GM12878 (cell line): Measurements from ENCODE around the gene NOL12. TPM values are rescaled to one million over a fixed set of nuclear protein-coding genes. Genes with fewer than 3 reads are reported as not detected.

Experiments used
- BCLAF1 ChIP-seq: fragments of 450-650 bp; IDR thresholded peaks from 2 replicates; pipeline ENCODE4 v1.6.1; 2017; ENCODE audit warnings: antibody characterized with exemption, mild to moderate bottlenecking, moderate library complexity
- BRCA1 ChIP-seq: IDR thresholded peaks from 2 replicates; pipeline ENCODE4 v1.6.1; 2011; ENCODE audit warnings: low read depth, low read length, improper control_type of control experiment
- DPF2 ChIP-seq: fragments of 450-650 bp; IDR thresholded peaks from 2 replicates; pipeline ENCODE4 v1.6.1; 2017; ENCODE audit warnings: mild to moderate bottlenecking
- E4F1 ChIP-seq: fragments of 450-650 bp; IDR thresholded peaks from 2 replicates; pipeline ENCODE4 v1.6.1; 2018; ENCODE audit warnings: borderline replicate concordance, mild to moderate bottlenecking; ENCODE audit not compliant: partially characterized antibody
- GATAD2B ChIP-seq: fragments of 450-650 bp; conservative IDR thresholded peaks from 2 replicates; pipeline ENCODE4 v1.6.1; 2017; ENCODE audit warnings: low read depth, mild to moderate bottlenecking, moderate library complexity
- LARP7 ChIP-seq: fragments of 450-650 bp; IDR thresholded peaks from 2 replicates; pipeline ENCODE4 v1.6.1; 2017; ENCODE audit warnings: mild to moderate bottlenecking
- MEF2B ChIP-seq: fragments of 450-650 bp; IDR thresholded peaks from 2 replicates; pipeline ENCODE4 v1.6.1; 2018; ENCODE audit warnings: mild to moderate bottlenecking, moderate library complexity; ENCODE audit not compliant: partially characterized antibody, poor library complexity, severe bottlenecking
- MXI1 ChIP-seq: fragments of 150-350 bp; IDR thresholded peaks from 2 replicates; pipeline ENCODE4 v1.6.1; 2011; ENCODE audit warnings: low read depth, mild to moderate bottlenecking, inconsistent platforms, low read length, improper control_type of control experiment
- NFXL1 ChIP-seq: fragments of 450-650 bp; IDR thresholded peaks from 2 replicates; pipeline ENCODE4 v1.6.1; 2017; ENCODE audit warnings: antibody characterized with exemption, mild to moderate bottlenecking, borderline replicate concordance
- NFYA ChIP-seq: IDR thresholded peaks from 2 replicates; pipeline ENCODE4 v1.6.1; 2011; ENCODE audit warnings: low read depth, mild to moderate bottlenecking, low read length, improper control_type of control experiment, borderline replicate concordance
- NR2C1 ChIP-seq: fragments of 450-650 bp; IDR thresholded peaks from 2 replicates; pipeline ENCODE4 v1.6.1; 2017; ENCODE audit warnings: antibody characterized with exemption, mild to moderate bottlenecking, moderate library complexity
- NR2F1 ChIP-seq: fragments of 450-650 bp; conservative IDR thresholded peaks from 2 replicates; pipeline ENCODE4 v1.6.1; 2017; ENCODE audit warnings: mild to moderate bottlenecking
- PAX8 ChIP-seq: fragments of 450-650 bp; IDR thresholded peaks from 2 replicates; pipeline ENCODE4 v1.6.1; 2017; ENCODE audit warnings: mild to moderate bottlenecking, moderate library complexity
- PKNOX1 ChIP-seq: fragments of 450-650 bp; IDR thresholded peaks from 2 replicates; pipeline ENCODE4 v1.6.1; 2016; ENCODE audit warnings: mild to moderate bottlenecking
- POLR2A ChIP-seq: IDR thresholded peaks from 2 replicates; pipeline ENCODE4 v1.6.1; 2011; ENCODE audit warnings: low read depth, mild to moderate bottlenecking, low read length
- RAD51 ChIP-seq: fragments of 450-650 bp; IDR thresholded peaks from 2 replicates; pipeline ENCODE4 v1.6.1; 2016; ENCODE audit warnings: moderate library complexity, mild to moderate bottlenecking, inconsistent platforms
- RELA ChIP-seq: fragments of 450-650 bp; IDR thresholded peaks from 2 replicates; pipeline ENCODE4 v1.8.0; 2014; ENCODE audit warnings: borderline replicate concordance; ENCODE audit not compliant: partially characterized antibody
- RELB ChIP-seq: fragments of 450-650 bp; IDR thresholded peaks from 2 replicates; pipeline ENCODE4 v1.6.1; 2017; ENCODE audit warnings: low read depth, mild to moderate bottlenecking, moderate library complexity
- SP1 ChIP-seq: IDR thresholded peaks from one replicate; pipeline ENCODE4 v1.6.1; 2011; ENCODE audit warnings: low read depth, low read length
- SUPT20H ChIP-seq: IDR thresholded peaks from 2 replicates; pipeline ENCODE4 v1.6.1; 2011; ENCODE audit warnings: low read depth, mild to moderate bottlenecking, low read length, moderate library complexity, borderline replicate concordance; ENCODE audit not compliant: control insufficient read depth
- TCF12 ChIP-seq: IDR thresholded peaks from 2 replicates; pipeline ENCODE4 v1.6.1; 2011; ENCODE audit warnings: low read depth, mild to moderate bottlenecking, low read length
- ZNF217 ChIP-seq: fragments of 450-650 bp; IDR thresholded peaks from 2 replicates; pipeline ENCODE4 v1.6.1; 2017; ENCODE audit warnings: antibody characterized with exemption, mild to moderate bottlenecking
- ZNF24 ChIP-seq: fragments of 450-650 bp; IDR thresholded peaks from 2 replicates; pipeline ENCODE4 v1.6.1; 2017; ENCODE audit warnings: antibody characterized with exemption, mild to moderate bottlenecking
- polyA plus RNA-seq, 11 experiments: library from polyadenylated mRNA; depleted of rRNA in 4 of 11; unstranded in 6 of 11; stranded (reverse) in 5 of 11; fragments of >200 nt; fragmentation: Nextera tagmentation in 4 of 11; fragmentation: Illumina TruSeq in 1 of 11; extraction: Ambion mirVana in 4 of 11; extraction: Trizol in 1 of 11; gene quantifications; 1 replicate in 1 of 11; 2 replicates in 10 of 11; pipeline versions ENCODE4 v1.2.1 to v1.2.3, GENCODE V29; 2011 to 2016; ENCODE audit warnings: inconsistent platforms in 2 of 11, missing spikeins in 2 of 11, low read depth in 1 of 11
- total RNA-seq, 4 experiments: library from RNA; depleted of rRNA in 3 of 4; stranded (reverse); fragments of >200 nt in 3 of 4; fragmentation: Illumina TruSeq in 1 of 4; extraction: Trizol in 1 of 4; gene quantifications; 2 replicates each; pipeline versions ENCODE4 v1.2.1 to v1.2.3, GENCODE V29; 2013 to 2021

NOL12 gene
- total and polyA plus RNA-seq, 10 of the 15 experiments (the other 5 are each of a cell fraction or from before 2014, with no cell fraction given): 3.3 to 69.4 (median 41.1) TPM

GRCh38 chr22:37658133-37659065 is 27.7 kb upstream of the NOL12 start, which contains the start of gene PDXP (continued):
- TF ChIP-seq NFYA (peak; percentile 70), SP1 (peak; percentile 98), DPF2 (peak; percentile 99), NR2F1 (peak; percentile 89), BCLAF1 (0 out of 2 replicates have a peak, but pooled peaks have one; percentile 44), GATAD2B (peak; percentile 72; the same call in 1 of the 2 replicates), PAX8 (no peak), RELB (peak; percentile 24; the same call in 1 of the 2 replicates), RELA (no peak), NFXL1 (no peak), E4F1 (peak; percentile 25), ZNF24 (no peak), MEF2B (peak; percentile 94), SUPT20H (no peak), RAD51 (no peak), ZNF217 (peak; percentile 68; the same call in 1 of the 2 replicates), MXI1 (peak; percentile 69), NR2C1 (peak; percentile 24; the same call in 1 of the 2 replicates), BRCA1 (no peak), PKNOX1 (peak; percentile 100), LARP7 (peak; percentile 95), POLR2A (peak; percentile 84), TCF12 (0 out of 2 replicates have a peak, but pooled peaks have one; percentile 11)
